MM.1S (cell line): ENCODE data around the gene MRPS23.

ENCODE experiments used
- DNase-seq: peaks from one replicate; pipeline ENCODE4 v3.0.0-alpha.2; 2015
- H2AFZ ChIP-seq: fragments of 300-600 bp; sonication (generic); 2 replicates; pipeline ENCODE4 v1.6.0; 2016; ENCODE audit warnings: antibody characterized with exemption, low read length
- H3F3A ChIP-seq: fragments of 300-600 bp; sonication (generic); 2 replicates; pipeline ENCODE4 v1.6.1; 2016; ENCODE audit warnings: mild to moderate bottlenecking, antibody characterized with exemption, low read length, moderate library complexity, mixed read lengths; ENCODE audit not compliant: insufficient read depth
- H3K27ac ChIP-seq: fragments of 300-600 bp; sonication (generic); 2 replicates; pipeline ENCODE4 v1.5.1; 2016; ENCODE audit warnings: mild to moderate bottlenecking, low read length
- H3K27me3 ChIP-seq: fragments of 300-600 bp; sonication (generic); replicated peaks from 2 replicates; pipeline ENCODE4 v1.6.0; 2016; ENCODE audit warnings: low read length; ENCODE audit not compliant: insufficient read depth
- H3K36me3 ChIP-seq: fragments of 300-600 bp; sonication (generic); replicated peaks from 2 replicates; pipeline ENCODE4 v1.6.1; 2016; ENCODE audit warnings: mild to moderate bottlenecking, low read length, mixed read lengths; ENCODE audit not compliant: insufficient read depth
- H3K4me1 ChIP-seq: fragments of 300-600 bp; sonication (generic); 2 replicates; pipeline ENCODE4 v1.6.1; 2016; ENCODE audit warnings: low read length, mixed read lengths
- H3K4me2 ChIP-seq: fragments of 300-600 bp; sonication (generic); 2 replicates; pipeline ENCODE4 v1.6.0; 2016; ENCODE audit warnings: low read depth, low read length
- H3K4me3 ChIP-seq: fragments of 300-600 bp; sonication (generic); 2 replicates; pipeline ENCODE4 v1.5.1; 2016; ENCODE audit warnings: low read length, mixed read lengths
- H3K79me2 ChIP-seq: fragments of 300-600 bp; sonication (generic); 2 replicates; pipeline ENCODE4 v1.6.1; 2016; ENCODE audit warnings: mixed run types, low read length, mixed read lengths
- H3K9ac ChIP-seq: fragments of 300-600 bp; sonication (generic); 2 replicates; pipeline ENCODE4 v1.6.1; 2016; ENCODE audit warnings: low read length, mixed read lengths
- H3K9me2 ChIP-seq: fragments of 300-600 bp; sonication (generic); replicated peaks from 2 replicates; pipeline ENCODE4 v1.6.1; 2016; ENCODE audit warnings: mild to moderate bottlenecking, low read length, mixed read lengths; ENCODE audit not compliant: insufficient read depth
- H3K9me3 ChIP-seq: fragments of 300-600 bp; sonication (generic); replicated peaks from 2 replicates; pipeline ENCODE4 v1.6.1; 2016; ENCODE audit warnings: mild to moderate bottlenecking, low read length, mixed read lengths; ENCODE audit not compliant: insufficient read depth
- H4K20me1 ChIP-seq: fragments of 300-600 bp; sonication (generic); 2 replicates; pipeline ENCODE4 v1.6.1; 2016; ENCODE audit warnings: mild to moderate bottlenecking, low read length, moderate library complexity, mixed read lengths; ENCODE audit not compliant: insufficient read depth
- EZH2 ChIP-seq: fragments of 300-600 bp; sonication (generic); optimal IDR thresholded peaks from 2 replicates; pipeline ENCODE3; 2017; ENCODE audit warnings: low read depth, mild to moderate bottlenecking, antibody characterized with exemption, low read length, mixed read lengths
- EZH2phosphoT487 ChIP-seq: fragments of 300-600 bp; sonication (generic); IDR thresholded peaks from 2 replicates; pipeline ENCODE4 v1.6.1; 2018; ENCODE audit warnings: antibody characterized with exemption, low read length
- TF ChIP-seq, protein P1 (sequence below): fragments of 300-600 bp; sonication (generic); IDR thresholded peaks from 2 replicates; pipeline ENCODE4 v1.5.1; 2016; ENCODE audit warnings: antibody characterized with exemption, low read length, mixed read lengths

Gene MRPS23

DNA sequence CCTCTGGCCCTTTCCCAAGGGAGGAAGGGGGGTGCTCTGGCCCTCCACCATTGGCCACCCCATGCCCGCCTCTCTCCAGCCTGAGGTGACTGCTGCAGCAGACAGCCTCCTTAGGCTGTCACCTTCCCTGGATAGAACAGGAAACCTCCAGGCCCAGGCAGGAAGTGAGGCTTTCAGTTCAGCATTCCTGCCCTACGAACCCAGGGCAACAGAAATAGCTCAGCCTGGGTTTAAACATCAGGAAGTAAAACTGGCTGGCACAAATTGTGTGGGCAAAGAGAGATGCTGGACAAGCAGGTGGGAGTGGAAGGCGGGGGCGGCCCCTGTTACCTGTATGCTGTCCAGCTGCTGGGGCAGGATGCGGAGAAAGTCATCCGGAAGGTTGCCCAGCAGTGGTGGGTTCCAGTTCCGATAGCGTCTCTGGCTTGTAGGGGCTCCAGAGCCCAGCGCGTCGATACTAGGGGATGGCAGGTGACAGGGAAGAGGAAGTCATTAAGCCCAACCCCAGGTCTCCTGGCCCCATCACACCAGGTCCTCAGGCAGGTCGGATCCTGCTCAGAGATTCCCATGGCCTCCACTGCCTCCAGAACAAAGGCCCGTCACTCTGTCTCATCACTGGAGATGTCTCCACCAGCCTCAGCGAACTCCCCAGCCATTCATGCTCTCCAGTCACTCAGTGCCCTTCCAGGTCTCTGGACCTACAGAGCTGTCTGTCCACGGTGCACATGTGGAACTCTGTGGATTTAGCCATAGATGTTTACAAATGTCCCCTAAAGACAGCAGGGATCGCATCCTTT lies 23.6 kb upstream of the MRPS23 start:
- Histone ChIP-seq H3F3A (peaks cover 5% of the 10 kb centered on the region; the same call in 1 of the 2 replicates), H3K4me3 (no peak overlapping the region), H3K27me3 (no peaks in the 10 kb centered on the region), H3K9me2 (no peaks in the 10 kb centered on the region), H3K9ac (no peak overlapping the region), H3K27ac (no peak overlapping the region), H3K4me1 (peaks cover 30% of the 10 kb centered on the region), H3K4me2 (no peak overlapping the region), H2AFZ (no peak overlapping the region), H3K9me3 (no peaks in the 10 kb centered on the region), H3K79me2 (no peaks in the 10 kb centered on the region), H3K36me3 (no peaks in the 10 kb centered on the region), H4K20me1 (no peaks in the 10 kb centered on the region)
- TF ChIP-seq EZH2phosphoT487 (no peak), EZH2 (no peak)
- TF ChIP-seq, protein P1, sequence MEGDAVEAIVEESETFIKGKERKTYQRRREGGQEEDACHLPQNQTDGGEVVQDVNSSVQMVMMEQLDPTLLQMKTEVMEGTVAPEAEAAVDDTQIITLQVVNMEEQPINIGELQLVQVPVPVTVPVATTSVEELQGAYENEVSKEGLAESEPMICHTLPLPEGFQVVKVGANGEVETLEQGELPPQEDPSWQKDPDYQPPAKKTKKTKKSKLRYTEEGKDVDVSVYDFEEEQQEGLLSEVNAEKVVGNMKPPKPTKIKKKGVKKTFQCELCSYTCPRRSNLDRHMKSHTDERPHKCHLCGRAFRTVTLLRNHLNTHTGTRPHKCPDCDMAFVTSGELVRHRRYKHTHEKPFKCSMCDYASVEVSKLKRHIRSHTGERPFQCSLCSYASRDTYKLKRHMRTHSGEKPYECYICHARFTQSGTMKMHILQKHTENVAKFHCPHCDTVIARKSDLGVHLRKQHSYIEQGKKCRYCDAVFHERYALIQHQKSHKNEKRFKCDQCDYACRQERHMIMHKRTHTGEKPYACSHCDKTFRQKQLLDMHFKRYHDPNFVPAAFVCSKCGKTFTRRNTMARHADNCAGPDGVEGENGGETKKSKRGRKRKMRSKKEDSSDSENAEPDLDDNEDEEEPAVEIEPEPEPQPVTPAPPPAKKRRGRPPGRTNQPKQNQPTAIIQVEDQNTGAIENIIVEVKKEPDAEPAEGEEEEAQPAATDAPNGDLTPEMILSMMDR = no peak
- DNase-seq = no peak

DNA sequence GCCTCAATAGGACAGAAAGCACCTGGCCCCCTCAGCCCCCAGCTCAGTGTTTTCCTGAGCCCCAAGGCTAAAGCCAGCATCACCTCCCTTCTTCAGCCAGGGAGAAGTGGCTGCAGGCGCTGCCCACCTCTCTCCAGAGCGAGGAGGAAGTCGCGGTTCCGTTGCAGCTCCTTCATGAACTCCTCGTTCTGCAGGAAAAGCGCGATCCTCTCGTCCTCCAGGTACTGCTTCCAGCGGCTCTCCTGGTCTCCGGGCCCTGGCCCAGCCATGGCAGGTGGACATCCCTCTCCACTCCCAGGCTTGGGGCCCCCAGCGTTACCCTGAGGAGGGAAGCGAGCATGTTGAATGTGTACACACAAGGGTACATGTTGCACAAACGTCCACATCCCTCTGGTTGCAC lies 22.7 kb upstream of the MRPS23 start:
- TF ChIP-seq EZH2 = no peak
- TF ChIP-seq, protein P1 = no peak
- no peak for TF ChIP-seq EZH2phosphoT487
- no peaks in the 10 kb centered on the region for H3K27me3 ChIP-seq
- no peak overlapping the region for H2AFZ ChIP-seq
- no peak overlapping the region for H3K4me3 ChIP-seq
- no peak overlapping the region for H3K9ac ChIP-seq
- H3K4me2 ChIP-seq = no peak overlapping the region
- no peak overlapping the region for H3K27ac ChIP-seq
- H3K4me1 ChIP-seq = peaks cover 36% of the 10 kb centered on the region
- DNase-seq = no peak
- no peaks in the 10 kb centered on the region for H4K20me1 ChIP-seq
- peaks cover 5% of the 10 kb centered on the region; the same call in 1 of the 2 replicates for H3F3A ChIP-seq
- no peaks in the 10 kb centered on the region for H3K9me2 ChIP-seq
- no peaks in the 10 kb centered on the region for H3K79me2 ChIP-seq
- H3K36me3 ChIP-seq = no peaks in the 10 kb centered on the region
- no peaks in the 10 kb centered on the region for H3K9me3 ChIP-seq

DNA sequence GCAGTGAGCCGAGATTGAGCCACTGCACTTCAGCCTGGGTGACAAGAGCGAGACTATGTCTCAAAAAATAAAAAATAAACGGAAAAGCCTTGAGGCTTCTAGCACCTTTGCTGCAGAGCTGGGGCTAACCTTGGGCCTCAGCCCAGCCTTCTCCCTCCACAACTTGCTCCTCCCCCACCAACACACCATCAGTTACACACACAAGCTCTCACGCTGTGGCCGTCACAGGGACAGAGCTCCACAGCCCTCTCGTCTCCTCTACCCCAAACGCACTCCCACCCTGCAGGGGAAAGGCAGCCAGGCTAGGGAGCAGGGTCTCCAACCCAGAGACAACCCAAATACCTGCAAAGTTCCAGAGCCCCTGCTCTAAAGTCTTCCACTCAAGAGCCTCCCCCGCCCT lies 22.0 kb upstream of the MRPS23 start:
- Histone ChIP-seq H3K4me2 (no peak overlapping the region), H3K36me3 (no peaks in the 10 kb centered on the region), H3F3A (peaks cover 5% of the 10 kb centered on the region; the same call in 1 of the 2 replicates), H3K9ac (no peak overlapping the region), H3K9me3 (no peaks in the 10 kb centered on the region), H3K4me3 (no peak overlapping the region), H2AFZ (no peak overlapping the region), H3K27me3 (no peaks in the 10 kb centered on the region), H3K9me2 (no peaks in the 10 kb centered on the region), H3K4me1 (peaks cover 35% of the 10 kb centered on the region), H3K79me2 (no peaks in the 10 kb centered on the region), H3K27ac (no peak overlapping the region), H4K20me1 (no peaks in the 10 kb centered on the region)
- no peak for TF ChIP-seq EZH2phosphoT487
- no peak for DNase-seq

DNA sequence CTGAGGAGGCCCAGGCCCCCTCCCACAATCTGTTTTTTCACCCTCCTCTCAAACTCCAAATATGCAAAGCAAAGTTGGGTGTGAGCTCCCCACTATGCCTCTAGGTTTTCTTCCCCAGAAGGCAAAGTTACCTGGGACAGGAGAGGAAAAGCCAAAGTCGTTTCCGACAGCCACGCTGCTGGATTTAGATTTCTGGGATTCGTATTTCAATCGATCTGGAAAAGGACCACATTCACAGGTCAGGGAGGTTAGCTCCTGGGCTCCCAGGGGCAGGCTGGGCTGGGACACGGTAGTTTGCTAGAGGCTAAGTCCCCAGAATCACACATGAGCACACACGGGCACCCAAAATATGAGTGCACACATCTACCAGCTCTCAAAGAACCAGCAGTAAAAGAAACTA lies 21.3 kb upstream of the MRPS23 start:
- Histone ChIP-seq H4K20me1 (no peaks in the 10 kb centered on the region), H3K4me3 (no peak overlapping the region), H3K36me3 (no peaks in the 10 kb centered on the region), H3K9me2 (no peaks in the 10 kb centered on the region), H3K27me3 (no peaks in the 10 kb centered on the region), H3K9me3 (no peaks in the 10 kb centered on the region), H3K9ac (no peak overlapping the region), H3K27ac (no peak overlapping the region), H2AFZ (no peak overlapping the region), H3K4me1 (peaks cover 28% of the 10 kb centered on the region), H3F3A (peaks cover 5% of the 10 kb centered on the region; the same call in 1 of the 2 replicates), H3K79me2 (no peaks in the 10 kb centered on the region), H3K4me2 (no peak overlapping the region)
- TF ChIP-seq EZH2phosphoT487 (no peak), EZH2 (no peak)
- TF ChIP-seq, protein P1 = no peak
- DNase-seq = no peak
